Occipital lobe (tissue), 2 donors: Measurements from ENCODE around the gene STRA8. TPM values are rescaled to one million over a fixed set of nuclear protein-coding genes. Genes with fewer than 3 reads are reported as not detected.
A peak's percentile ranks its signal among the peaks of the same experiment; 100 is the strongest.

Experiments
- DNase-seq: peaks from one replicate; lab custom pipeline; 2025; lab: John Stamatoyannopoulos, UW
- total RNA-seq: library from RNA; depleted of rRNA; stranded (reverse); fragments of >200 nt; gene quantifications from one replicate; pipeline ENCODE4 v1.2.3, GENCODE V29; 2014

Gene STRA8
- total RNA-seq, 1 donor from 2014 or later: not detected

DNA sequence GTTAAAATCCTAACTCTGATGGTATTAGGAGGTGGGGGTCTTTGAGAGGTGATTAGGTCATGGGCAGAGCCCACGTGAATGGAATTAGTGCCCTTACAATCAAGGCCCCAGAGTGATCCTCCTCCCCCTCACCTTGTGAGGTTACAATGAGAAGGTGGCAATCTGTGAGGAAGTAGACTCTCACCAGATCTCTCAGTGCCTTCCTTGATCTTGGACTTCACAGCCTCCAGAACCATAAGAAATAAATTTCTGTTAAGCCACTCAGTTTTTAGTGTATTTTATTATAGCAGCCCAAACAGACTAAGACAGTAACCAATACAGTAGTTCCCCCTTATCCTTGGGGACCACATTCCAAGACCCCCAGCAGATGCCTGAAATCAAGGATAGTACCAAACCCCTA is 32.0 kb downstream of the STRA8 start:
- DNase-seq: no peak

DNA sequence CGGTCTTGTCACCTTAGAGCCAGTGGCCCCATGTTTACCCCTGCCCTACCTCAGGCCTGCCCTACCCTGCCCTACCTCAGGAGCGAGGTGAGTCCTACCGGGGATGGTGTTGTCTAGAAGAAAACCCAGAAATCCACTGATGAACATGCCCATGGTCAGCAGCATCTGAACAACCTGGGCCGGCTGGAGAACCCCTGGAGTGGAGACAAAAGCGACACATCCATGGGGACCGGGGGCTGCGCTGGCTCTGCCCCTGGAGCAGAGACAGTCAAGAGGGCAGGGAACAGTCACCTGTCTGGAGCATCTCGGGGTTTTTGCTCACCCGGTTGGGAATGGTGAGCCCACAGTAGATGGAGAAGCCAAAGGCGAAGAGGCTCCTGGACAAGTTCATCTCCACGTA is 36.3 kb downstream of the STRA8 start:
- DNase-seq: no peak

DNA sequence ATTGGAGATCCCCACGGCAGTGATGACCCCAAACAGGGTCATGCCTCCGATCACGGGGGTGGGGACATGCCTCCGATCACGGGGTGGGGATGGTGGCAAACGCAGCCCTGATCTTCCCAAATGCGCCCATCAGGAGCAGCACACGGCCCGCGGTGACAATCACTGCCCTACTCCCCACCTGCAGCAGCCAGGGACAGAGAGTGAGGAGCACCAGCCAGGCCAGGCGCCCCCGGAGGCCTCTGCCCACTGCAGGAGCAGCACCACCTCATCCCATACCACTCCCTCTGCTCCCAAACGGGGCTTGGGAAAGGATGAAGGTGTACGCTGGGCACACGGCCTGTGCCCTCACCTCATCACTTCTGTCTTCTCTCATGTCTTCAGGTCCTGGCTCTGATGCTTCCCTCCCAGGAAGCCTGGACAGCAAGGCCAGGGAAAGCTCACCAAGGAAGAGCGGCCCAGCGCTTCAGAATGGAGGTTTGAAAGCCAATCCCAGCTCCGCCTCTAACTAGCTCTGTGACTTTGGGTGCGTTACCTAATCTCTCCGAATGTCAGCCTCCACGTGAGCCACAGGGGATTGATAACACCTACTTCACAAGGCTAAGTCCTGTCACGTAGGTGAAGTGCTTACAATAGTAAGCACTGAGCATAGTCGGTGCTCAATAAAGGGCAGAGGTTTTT is 37.1 kb downstream of the STRA8 start:
- no peak for DNase-seq

DNA sequence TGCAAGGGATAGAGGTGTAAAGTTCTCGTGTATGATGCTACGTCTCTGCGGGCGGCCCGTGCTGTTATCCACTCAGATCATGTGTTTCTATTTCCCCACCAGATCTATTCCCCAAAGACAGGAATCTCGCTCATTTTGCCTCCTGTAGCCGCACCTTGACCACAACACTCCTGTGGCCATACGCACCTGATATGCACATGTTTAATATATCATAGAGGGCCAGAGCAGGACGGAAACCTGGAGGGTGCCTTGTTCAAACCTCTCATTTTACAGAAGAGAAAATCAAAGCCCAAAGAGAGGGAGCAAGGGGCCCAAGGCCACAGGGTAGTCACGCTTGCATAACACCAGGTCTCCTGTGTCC is 37.6 kb downstream of the STRA8 start:
- no peak for DNase-seq

DNA sequence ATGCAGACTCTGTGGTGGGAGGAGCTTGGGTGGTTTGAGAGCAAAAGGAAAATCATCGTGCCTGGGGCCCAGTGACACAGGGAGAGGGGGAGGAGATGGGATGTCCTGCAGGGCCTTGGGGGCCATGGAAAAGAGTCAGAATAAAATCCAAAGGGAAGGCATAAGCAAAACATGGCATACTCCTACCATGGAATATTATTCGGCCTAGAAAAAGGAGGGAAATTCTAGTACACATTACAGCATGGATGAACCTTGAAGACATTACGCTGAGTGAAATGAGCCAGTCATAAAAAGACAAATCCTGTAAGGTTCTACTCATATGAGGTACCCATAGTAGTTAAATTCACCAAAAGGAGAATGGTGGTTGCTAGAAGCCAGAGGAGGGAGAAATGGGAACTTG is 38.7 kb downstream of the STRA8 start:
- no peak for DNase-seq

DNA sequence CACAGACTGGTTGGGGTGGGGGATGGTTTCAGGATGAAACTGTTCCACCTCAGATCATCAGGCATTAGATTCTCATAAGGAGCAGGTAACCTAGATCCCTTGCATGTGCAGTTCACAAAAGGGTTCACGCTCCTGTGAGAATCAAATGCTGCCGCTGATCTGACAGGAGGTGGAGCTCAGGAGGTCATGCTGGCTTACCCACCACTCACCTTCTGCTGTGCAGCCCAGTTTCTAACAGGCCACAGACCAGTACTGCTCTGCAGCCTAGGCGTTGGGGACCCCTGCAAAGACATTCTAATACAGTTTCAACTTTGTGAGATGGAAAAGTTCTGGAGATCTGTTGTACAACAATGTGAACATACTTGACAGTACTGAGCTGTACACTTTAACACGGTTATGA is 39.9 kb downstream of the STRA8 start:
- no peak for DNase-seq

DNA sequence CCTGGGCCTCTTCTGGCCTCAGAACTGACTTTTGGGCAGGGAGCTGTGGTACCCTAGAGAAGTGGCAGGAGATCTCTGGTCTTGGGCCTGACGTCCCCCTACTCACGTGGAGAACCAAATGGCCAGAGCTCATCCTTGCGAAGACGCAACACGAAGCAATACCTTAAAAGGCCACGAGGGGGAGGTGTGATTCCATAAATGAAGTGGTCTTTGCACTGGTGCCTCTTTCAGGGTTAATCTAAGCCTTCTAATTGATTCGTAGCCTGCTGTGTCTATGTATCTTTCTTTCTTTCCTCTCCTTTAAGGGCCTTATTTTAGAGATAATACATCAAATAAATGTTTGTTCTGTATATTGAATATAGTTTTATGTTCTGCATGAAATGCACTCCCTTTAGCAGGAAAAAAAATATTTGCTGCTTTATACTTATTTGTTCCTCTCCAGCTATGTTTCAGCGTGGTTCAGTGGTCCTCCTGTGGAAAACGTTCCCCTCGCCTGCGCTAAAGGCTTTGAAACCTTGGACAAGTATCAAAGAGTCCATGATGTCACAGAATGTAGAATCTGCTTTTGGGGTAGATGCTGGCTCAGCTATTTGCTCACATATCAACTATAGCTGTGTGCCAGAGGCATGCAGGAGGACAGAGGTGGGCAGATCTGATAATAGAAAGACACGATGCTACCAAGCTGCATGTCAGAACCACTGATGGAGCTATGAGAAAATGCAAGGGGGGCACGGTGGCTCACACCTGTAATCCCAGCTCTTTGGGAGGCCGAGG is 41.0 kb downstream of the STRA8 start:
- DNase-seq: peak; percentile 13

DNA sequence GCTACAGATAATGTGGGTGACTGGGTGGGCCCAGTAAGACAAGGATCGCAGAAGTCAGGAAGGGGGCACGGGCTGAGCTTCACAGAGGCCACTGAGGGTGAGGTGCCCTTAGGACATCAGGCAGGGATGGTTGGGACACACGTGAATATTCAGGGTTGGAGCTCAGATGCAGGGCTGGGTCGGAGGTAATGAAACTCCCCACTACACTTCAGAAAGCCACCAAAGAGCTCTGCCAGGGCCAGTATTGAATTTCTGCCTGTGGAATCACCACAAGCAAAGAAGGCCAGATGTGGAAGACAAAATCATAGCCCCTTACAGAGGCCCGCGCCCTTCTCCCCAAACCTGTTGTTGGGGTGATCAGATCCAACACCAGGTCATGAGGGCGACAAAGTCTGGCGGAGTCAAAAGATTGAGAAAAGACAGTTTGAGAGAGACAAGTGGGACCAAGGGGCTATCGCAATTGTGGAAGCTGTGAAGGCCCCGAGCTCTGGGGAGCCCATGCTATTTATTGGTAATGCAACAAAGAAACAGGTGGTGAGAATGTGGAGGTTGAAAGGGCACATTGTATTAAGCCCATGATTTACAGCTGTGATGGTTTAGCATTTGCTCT is 42.4 kb downstream of the STRA8 start:
- no peak for DNase-seq

DNA sequence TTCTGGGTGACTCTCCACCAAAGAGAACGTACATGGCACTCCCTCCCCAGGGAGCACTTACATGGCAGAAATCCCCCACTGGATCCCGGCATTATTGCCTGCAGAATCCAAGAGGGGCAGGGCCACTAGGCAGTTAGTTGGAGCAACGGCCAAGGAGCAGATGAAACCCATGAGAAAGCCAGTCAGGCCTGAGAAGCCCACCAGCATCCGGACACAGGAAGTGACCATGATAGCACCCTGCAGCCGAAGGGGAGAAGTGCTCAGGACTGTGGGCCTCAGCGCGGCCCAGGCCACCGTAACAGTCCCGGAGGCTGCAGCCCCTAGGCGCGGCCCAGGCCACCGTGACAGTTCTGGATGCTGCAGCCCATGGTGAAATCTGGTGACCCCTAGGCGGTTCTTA is 43.5 kb downstream of the STRA8 start:
- no peak for DNase-seq

DNA sequence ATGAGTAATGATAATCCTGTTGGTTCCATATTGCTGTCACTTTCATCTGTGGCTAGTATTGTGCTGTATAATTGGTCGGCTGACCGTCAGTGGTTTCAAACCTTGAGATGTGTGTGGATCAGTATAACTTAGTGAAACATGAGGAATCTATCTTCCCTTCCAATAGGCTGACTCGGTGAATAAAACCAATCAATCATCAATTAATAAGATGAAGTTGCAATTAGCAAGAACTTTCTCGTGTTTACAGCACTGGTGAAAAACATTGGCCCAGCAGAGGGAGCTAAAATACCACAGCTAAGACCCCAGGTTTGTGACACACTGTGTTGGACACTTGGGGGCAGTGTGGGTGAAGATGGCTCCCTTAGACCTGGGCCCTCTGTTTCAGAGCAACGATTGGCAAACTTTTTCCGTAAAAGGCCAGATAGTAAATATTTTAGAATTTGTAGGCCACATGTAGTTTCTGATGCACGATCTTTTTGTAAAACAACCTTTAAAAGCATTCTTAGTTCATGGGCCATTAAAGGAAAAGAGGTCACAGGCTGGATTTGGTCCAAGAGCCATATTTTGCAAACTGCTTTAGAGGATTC is 47.8 kb downstream of the STRA8 start:
- DNase-seq: peak; percentile 63

DNA sequence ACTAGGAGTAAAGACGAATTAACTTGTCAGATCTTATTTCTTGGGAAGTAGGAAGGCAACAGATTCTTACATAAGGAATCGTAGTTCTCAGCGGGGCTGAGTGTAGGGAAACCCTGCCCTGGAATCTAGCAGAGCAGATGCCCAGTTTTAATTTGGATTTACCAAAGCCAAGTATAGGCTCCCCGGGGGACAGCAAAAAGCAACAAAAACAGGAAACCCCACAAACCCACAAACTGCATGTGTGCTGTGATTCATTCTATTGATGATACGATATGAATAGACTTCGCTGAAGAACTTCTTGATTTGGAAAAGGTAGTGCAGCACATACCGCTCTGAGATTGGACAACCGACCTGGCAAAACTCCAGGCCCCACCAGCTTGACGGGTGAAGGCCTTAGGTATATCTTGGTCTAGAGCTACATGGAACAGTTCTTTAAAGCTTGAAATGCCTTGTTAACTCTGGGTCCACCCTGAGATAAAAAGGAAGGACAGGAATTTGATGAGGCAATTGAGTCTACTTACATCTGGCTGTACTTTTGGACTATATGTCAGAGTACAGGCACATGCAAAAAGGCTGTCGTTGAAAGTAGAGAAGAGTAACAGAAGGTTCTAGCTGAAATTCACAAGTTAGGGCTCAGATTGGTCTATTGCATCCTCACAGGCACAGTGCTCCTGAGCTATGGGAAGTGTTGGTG is 49.1 kb downstream of the STRA8 start:
- no peak for DNase-seq

DNA sequence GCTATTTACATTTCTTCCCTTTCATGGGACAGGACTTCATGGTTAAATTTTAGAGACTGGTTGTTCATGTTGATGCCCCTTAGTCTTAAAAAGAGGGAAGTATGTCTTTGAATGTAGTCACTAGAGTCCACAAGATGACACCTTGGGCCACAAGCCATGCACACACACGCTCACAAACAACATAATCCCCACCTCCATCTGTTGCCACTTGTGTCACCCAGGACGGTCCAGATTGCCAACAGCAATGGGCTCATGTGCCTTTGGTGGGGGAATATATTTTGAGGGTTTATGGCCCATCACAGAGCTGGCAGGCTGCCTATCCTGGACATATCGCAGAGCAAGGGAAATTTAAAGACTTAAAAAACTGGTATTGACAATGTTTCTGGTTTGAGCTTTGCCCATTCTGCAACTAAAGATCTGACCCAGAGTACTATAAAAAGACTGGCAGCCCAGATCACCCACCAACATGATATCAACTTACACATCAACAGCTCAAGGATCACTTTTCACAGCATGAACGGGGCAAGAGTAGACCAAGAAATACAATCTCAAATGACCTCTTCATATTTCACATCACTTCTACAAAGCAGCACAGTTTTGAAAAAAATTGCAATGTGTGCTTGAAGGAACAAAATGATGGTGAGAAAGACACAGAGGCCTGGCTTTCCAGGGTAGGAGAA is 50.5 kb downstream of the STRA8 start:
- no peak for DNase-seq

DNA sequence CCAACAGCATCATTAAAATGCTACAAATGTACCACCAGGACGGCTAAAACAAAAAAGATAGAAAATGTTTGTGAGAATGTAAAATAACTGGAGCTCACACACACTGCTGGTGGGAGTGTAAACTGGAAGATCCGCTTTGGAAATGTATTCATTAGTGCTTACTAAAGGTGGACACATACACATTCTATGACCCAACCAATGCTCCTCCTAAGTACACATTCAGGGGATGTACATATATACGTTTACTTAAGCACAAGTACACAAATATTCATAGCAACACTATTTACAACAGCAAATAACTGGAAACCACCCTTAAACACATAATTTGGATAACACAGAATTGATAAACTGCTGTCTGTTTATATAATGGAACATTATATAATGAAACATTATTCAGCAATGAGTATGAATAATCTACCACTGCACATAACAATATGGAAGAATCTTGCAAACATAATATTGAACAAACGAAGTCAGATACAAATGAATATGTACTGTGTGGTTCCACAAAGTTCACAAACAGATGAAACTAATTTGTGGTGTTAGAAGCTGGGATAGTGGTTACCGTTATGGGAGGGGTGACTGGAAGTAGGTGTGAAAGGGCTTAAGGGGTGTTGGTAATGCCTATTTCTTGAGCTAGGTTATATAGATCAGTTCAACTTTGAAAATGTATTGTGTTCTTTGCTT is 52.1 kb downstream of the STRA8 start:
- no peak for DNase-seq

DNA sequence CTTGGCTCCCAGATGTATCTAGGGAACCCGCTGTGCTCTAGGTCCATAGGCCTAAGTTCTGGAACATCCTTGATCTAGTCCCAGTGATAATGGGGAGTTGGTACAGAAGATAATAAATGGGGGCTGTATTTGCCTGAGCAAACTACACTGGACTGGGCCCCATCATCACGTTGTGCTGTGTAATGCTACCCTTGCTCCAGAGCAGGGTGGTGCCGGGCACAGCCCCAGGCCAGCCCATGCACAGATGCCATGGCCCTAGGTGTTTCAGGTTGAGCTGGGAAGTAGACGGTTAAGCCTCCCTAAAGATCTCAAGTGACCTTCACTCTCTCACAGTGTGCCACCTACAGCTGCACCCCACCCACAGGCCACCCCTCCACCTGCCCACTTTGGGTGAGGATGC is 53.2 kb downstream of the STRA8 start:
- DNase-seq: no peak

DNA sequence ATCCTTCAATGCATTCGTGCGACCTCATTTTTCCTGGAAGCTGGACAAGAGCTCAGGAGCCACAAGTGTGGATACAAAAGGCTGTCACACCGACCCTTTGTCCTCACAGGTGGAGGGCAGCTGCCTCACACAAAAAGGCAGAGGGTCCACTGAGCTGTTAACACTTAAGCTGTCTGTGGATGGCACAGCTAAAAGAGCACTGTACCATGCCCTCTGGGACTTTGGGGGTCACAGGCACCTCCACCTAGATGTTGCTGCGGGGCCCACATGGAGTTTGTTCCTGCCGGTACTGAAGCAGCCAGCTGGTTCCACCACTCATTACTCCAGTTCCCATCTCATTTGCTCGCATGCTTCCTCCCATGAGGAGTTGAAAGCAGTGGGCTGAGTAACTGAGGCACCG is 57.0 kb downstream of the STRA8 start:
- DNase-seq: no peak

DNA sequence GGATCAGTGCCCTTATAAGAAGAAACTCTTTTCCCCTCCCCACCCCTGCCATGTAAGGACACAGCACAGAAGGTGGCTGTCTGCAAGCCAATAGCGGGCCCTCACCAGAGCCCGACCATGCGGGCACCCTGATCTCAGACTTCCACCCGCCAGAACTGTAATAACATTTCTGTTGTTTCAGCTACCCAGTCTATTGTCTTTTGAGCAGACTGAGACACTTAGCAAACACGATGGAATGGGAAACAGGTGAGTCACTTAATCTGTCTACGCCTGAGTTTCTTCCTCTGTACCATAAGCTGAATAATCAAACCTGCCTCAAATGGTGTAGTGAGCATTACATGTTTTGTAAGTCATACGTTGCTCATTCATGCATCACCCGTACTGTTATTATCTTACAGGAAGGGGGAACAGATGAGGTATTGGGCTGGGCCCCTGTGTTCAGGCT is 58.2 kb downstream of the STRA8 start:
- DNase-seq: no peak

DNA sequence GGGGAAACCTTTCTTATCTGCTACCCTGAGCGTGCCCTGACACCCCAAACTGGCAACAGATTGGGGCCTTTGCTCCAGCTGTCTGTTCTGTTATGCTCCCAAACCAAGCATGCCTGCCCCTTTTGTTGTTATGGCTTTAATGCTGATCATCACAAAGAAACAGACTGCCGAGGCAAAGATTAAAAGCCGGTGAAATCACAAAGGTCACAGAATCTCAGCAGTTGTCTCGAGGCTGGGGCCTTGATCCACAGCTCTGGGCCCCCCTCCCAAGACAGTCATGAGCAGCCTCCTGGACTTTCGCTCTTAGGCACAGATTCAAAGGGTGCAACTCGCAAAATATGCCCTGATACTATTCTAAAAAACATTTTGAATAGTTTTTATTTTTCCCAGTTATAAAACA is 65.6 kb downstream of the STRA8 start:
- no peak for DNase-seq

DNA sequence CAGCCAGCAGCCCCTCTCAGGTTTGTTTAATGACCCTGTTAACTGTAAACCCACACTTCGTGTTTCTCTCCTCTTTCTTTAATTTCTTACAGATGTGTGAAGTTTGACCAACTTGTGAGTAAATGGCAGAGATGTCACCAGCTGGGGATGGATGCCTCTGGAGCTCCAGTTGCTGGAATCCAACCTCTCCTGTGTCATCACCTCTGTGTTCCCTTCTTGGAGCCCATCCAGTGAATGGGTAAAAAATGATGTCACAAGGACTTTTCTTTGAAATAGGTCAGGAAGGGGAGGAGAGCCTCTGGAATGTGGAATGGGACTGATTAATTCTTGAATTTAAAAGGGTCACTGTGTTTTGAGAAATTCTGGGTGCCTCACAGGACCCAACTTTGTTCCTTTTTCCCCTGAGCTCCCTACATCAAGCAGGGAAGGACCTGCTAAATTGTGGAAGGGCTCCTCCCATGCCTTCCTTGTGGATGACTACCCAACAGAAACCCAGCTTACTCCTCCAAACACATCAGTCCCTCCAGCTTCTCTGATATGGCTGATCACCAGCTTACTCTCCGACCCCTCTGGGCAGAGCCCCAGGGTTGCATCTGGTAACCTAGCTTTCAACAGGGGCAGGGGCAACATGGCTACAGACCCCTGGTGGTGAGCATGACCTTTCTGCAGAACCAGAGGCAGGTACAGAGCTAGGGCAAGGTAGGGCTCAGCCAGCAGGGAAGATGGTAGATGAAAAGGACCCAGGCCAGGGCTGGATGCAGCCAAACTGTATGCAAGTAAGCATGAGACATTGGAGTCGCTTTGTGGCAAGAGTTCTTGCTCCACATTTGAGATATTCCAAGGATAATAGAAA is 67.5 kb downstream of the STRA8 start:
- DNase-seq: no peak
